Fibroblast of lung (primary cell): ENCODE data around the gene PC. TPM values are rescaled to one million over a fixed set of nuclear protein-coding genes. Genes with fewer than 3 reads are reported as not detected.

Experiments
- DNase-seq, 2 donors: peaks; one replicate each; pipeline versions ENCODE4 v3.0.0 to v3.0.0-alpha.2; 2010; ENCODE audit warnings: low read depth in 2 of 2
- H2AFZ ChIP-seq: 2 replicates; pipeline ENCODE4 v1.5.1; 2012; ENCODE audit warnings: low read length, control low read depth, inconsistent platforms
- H3K27ac ChIP-seq: 2 replicates; pipeline ENCODE4 v1.5.1; 2011; ENCODE audit warnings: low read length, control low read depth; ENCODE audit not compliant: insufficient read depth
- H3K27me3 ChIP-seq: 2 replicates; pipeline ENCODE4 v1.5.1; 2011; ENCODE audit warnings: mild to moderate bottlenecking, low read length; ENCODE audit not compliant: control insufficient read depth, insufficient read depth
- H3K36me3 ChIP-seq: 2 replicates; pipeline ENCODE4 v1.5.1; 2011; ENCODE audit warnings: low read length; ENCODE audit not compliant: control insufficient read depth, insufficient read depth
- H3K4me1 ChIP-seq: 2 replicates; pipeline ENCODE4 v1.5.1; 2011; ENCODE audit warnings: low read length; ENCODE audit not compliant: control insufficient read depth, insufficient read depth; ENCODE audit errors: extremely low read depth
- H3K4me2 ChIP-seq: 2 replicates; pipeline ENCODE4 v1.5.1; 2011; ENCODE audit warnings: low read length, control low read depth; ENCODE audit not compliant: insufficient read depth; ENCODE audit errors: extremely low read depth
- H3K4me3 ChIP-seq, 4 experiments: fragments of 200-600 bp in 1 of 4; sonication (generic) in 1 of 4; replicated peaks in 1 of 4; 2 replicates each; pipeline ENCODE4 v1.5.1; 2011 to 2016; ENCODE audit warnings: low read length in 4 of 4, low read depth in 3 of 4, mild to moderate bottlenecking in 3 of 4, control low read depth in 2 of 4, inconsistent platforms in 1 of 4, mixed read lengths in 1 of 4; ENCODE audit not compliant: insufficient read depth in 1 of 4; ENCODE audit errors: control extremely low read depth in 1 of 4
- H3K79me2 ChIP-seq: 2 replicates; pipeline ENCODE4 v1.5.1; 2012; ENCODE audit warnings: mild to moderate bottlenecking, low read length, inconsistent platforms; ENCODE audit not compliant: control insufficient read depth, insufficient read depth
- H3K9ac ChIP-seq: 2 replicates; pipeline ENCODE4 v1.5.1; 2011; ENCODE audit warnings: mild to moderate bottlenecking, low read length, control low read depth; ENCODE audit not compliant: insufficient read depth
- H3K9me3 ChIP-seq: 2 replicates; pipeline ENCODE4 v1.5.1; 2012; ENCODE audit warnings: low read depth, low read length; ENCODE audit not compliant: control insufficient read depth, insufficient read depth
- H4K20me1 ChIP-seq: 2 replicates; pipeline ENCODE4 v1.5.1; 2011; ENCODE audit warnings: low read length; ENCODE audit not compliant: control insufficient read depth, insufficient read depth; ENCODE audit errors: extremely low read depth
- CTCF ChIP-seq, 2 donors: IDR thresholded peaks in 1 of 2; conservative IDR thresholded peaks in 1 of 2; 1 replicate in 1 of 2; 2 replicates in 1 of 2; pipeline ENCODE4 v1.5.1; 2011 to 2012; ENCODE audit warnings: low read length in 2 of 2, control low read depth in 1 of 2, inconsistent platforms in 1 of 2, low read depth in 1 of 2, mild to moderate bottlenecking in 1 of 2
- EZH2 ChIP-seq: IDR thresholded peaks from 2 replicates; pipeline ENCODE4 v1.5.1; 2012; ENCODE audit warnings: low read length, control low read depth, mild to moderate bottlenecking; ENCODE audit errors: missing control alignments
- polyA plus RNA-seq, 2 donors: library from polyadenylated mRNA; depleted of rRNA in 1 of 2; stranded (reverse) in 1 of 2; unstranded in 1 of 2; fragments of >200 nt; gene quantifications; 2 replicates each; pipeline ENCODE4 v1.2.1, GENCODE V29; 2011 to 2012; ENCODE audit warnings: missing spikeins in 1 of 2
- total RNA-seq: library from RNA; depleted of rRNA; stranded (reverse); fragments of >200 nt; gene quantifications from 2 replicates; pipeline ENCODE4 v1.2.1, GENCODE V29; 2014

Gene PC
- total and polyA plus RNA-seq, 2 donors (not counting 1 experiment from before 2014, with no cell fraction given): 5.1 to 22.8 TPM

- peak within 1 kb of the TSS; percentile 99 for H3K27ac ChIP-seq
- peak within 1 kb of the TSS; percentile 99 for H3K4me2 ChIP-seq
- peak within 1 kb of the TSS; percentile 92 for H2AFZ ChIP-seq
- peak within 1 kb of the TSS; percentile 100 for H3K9ac ChIP-seq
- H3K79me2 ChIP-seq: peaks cover 42% of the 10 kb centered on the region
- H3K36me3 ChIP-seq: peaks cover 20% of the 10 kb centered on the region
- no peaks in the 10 kb centered on the region for H3K27me3 ChIP-seq
- H3K4me1 ChIP-seq: peaks cover 8% of the 10 kb centered on the region
- H4K20me1 ChIP-seq: no peaks in the 10 kb centered on the region
- H3K4me3 ChIP-seq: peak within 1 kb of the TSS; percentile 94 to 99 (median 98)
- H3K9me3 ChIP-seq: no peaks in the 10 kb centered on the region
- no peak for TF ChIP-seq EZH2
- TF ChIP-seq CTCF (conservative IDR thresholded peaks at IDR 0.05 in 1 of 2, IDR thresholded peaks at IDR 0.05 in 1 of 2; ENCODE audit: low read depth in 1 of 2, low read length in 2 of 2): no peak
- peak; percentile 80 to 86 for DNase-seq
Observed at GRCh38 chr11:66842896-66843775, 115.0 kb downstream of the PC start, which contains the start of gene RCE1. Gene RCE1, plus strand, starts transcription at chr11:66843441. Its CDS starts 15 bp downstream, at chr11:66843456.

DNA sequence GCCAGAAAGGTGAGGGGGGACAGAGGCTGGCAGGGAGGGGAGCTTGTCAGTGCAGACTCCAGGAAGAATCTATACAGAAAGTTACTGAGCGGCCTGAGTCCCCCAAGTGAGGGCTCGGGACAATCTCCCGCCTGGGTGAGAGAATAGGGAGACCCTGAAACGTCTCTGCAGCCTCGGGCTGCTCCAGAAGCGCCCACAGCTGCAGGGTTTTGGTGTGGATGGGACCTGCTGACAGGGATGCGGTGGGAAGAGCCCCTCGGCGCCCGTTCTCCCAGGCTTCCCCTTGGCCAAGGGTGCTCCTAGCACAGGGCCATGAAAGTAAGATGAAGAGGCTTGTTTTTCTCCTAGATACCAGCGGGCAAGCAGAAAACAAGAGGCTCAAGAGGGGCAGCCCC, 115.7 kb downstream of the PC start:
- peaks cover 42% of the 10 kb centered on the region for H3K79me2 ChIP-seq
- peak overlapping the region; percentile 99 for H3K4me2 ChIP-seq
- peaks cover 18% of the 10 kb centered on the region for H3K36me3 ChIP-seq
- no peak for DNase-seq
- H3K4me1 ChIP-seq: peaks cover 8% of the 10 kb centered on the region
- peak overlapping the region; percentile 94 to 99 (median 98) for H3K4me3 ChIP-seq
- H4K20me1 ChIP-seq: no peaks in the 10 kb centered on the region
- peak overlapping the region; percentile 99 for H3K27ac ChIP-seq
- peak overlapping the region; percentile 100 for H3K9ac ChIP-seq
- no peak for TF ChIP-seq CTCF (conservative IDR thresholded peaks at IDR 0.05 in 1 of 2, IDR thresholded peaks at IDR 0.05 in 1 of 2; ENCODE audit: low read depth in 1 of 2, low read length in 2 of 2)
- TF ChIP-seq EZH2: no peak
- no peaks in the 10 kb centered on the region for H3K27me3 ChIP-seq
- H3K9me3 ChIP-seq: no peaks in the 10 kb centered on the region
- H2AFZ ChIP-seq: no peak overlapping the region

GRCh38 chr11:66841861-66842260, 116.3 kb downstream of the PC start:
- H3K27ac ChIP-seq: no peak overlapping the region
- peaks cover 18% of the 10 kb centered on the region for H3K36me3 ChIP-seq
- no peak for DNase-seq
- H3K4me1 ChIP-seq: peaks cover 8% of the 10 kb centered on the region
- no peaks in the 10 kb centered on the region for H3K27me3 ChIP-seq
- no peaks in the 10 kb centered on the region for H4K20me1 ChIP-seq
- H3K4me3 ChIP-seq: peak overlapping the region; percentile 94 to 99 (median 98)
- H3K9ac ChIP-seq: no peak overlapping the region
- TF ChIP-seq EZH2 (no peak), CTCF (conservative IDR thresholded peaks at IDR 0.05 in 1 of 2, IDR thresholded peaks at IDR 0.05 in 1 of 2; ENCODE audit: low read depth in 1 of 2, low read length in 2 of 2) (no peak)
- H3K9me3 ChIP-seq: no peaks in the 10 kb centered on the region
- no peak overlapping the region for H2AFZ ChIP-seq
- H3K79me2 ChIP-seq: peaks cover 42% of the 10 kb centered on the region
- H3K4me2 ChIP-seq: peak overlapping the region; percentile 99
